SK-N-SH (cell line): ENCODE measurements around the gene GRIN2A. TPM values are rescaled to one million over a fixed set of nuclear protein-coding genes. Genes with fewer than 3 reads are reported as not detected.

Experiments
- CTCF ChIA-PET: fragments of 300-600, 350-600 bp; formaldehyde crosslinking; extraction: SDS; loops from one replicate; lab custom pipeline; 2021; lab: Yijun Ruan, JAX
- POLR2A ChIA-PET: fragments of 350-600 bp; sonication (Branson Sonifier 250); formaldehyde crosslinking; extraction: SDS; loops from one replicate; lab custom pipeline; 2020; ENCODE audit warnings: antibody characterized with exemption, inconsistent platforms; lab: Yijun Ruan, JAX
- DNase-seq: peaks from one replicate; pipeline ENCODE4 v3.0.0; 2012
- H2AFZ ChIP-seq: fragments of 200-600 bp; sonication (generic); 2 replicates; pipeline ENCODE4 v1.8.1; 2016; ENCODE audit warnings: antibody characterized with exemption, mild to moderate bottlenecking, low read depth
- H3F3A ChIP-seq: fragments of 200-600 bp; sonication (generic); replicated peaks from 2 replicates; pipeline ENCODE3; 2016; ENCODE audit warnings: antibody characterized with exemption, mild to moderate bottlenecking; ENCODE audit not compliant: insufficient read depth
- H3K27ac ChIP-seq, 2 experiments: fragments of 200-500 bp in 1 of 2; fragments of 200-600 bp in 1 of 2; sonication (Bioruptor generic) in 1 of 2; sonication (generic), shearing (Covaris generic) in 1 of 2; 2 replicates each; pipeline versions ENCODE4 v1.5.1 to v1.6.1; 2014 to 2016; ENCODE audit warnings: low read depth in 2 of 2, inconsistent platforms in 1 of 2, low read length in 1 of 2, mild to moderate bottlenecking in 1 of 2, mixed read lengths in 1 of 2
- H3K27me3 ChIP-seq: fragments of 200-600 bp; sonication (generic), shearing (Covaris generic); 2 replicates; pipeline ENCODE4 v1.6.1; 2016; ENCODE audit warnings: mixed run types; ENCODE audit not compliant: insufficient read depth
- H3K36me3 ChIP-seq, 2 experiments: fragments of 200-500 bp in 1 of 2; fragments of 200-600 bp in 1 of 2; sonication (Bioruptor generic) in 1 of 2; sonication (generic) in 1 of 2; replicated peaks in 1 of 2; 2 replicates each; pipeline versions ENCODE3 to v1.5.1; 2014 to 2016; ENCODE audit warnings: low read length in 1 of 2, mild to moderate bottlenecking in 1 of 2; ENCODE audit not compliant: insufficient read depth in 2 of 2, control insufficient read depth in 1 of 2
- H3K4me1 ChIP-seq, 2 experiments: fragments of 200-500 bp in 1 of 2; fragments of 200-600 bp in 1 of 2; sonication (Bioruptor generic) in 1 of 2; sonication (generic), shearing (Covaris generic) in 1 of 2; 2 replicates each; pipeline versions ENCODE4 v1.5.1 to v1.6.1; 2014 to 2016; ENCODE audit warnings: low read depth in 1 of 2, low read length in 1 of 2, mixed run types in 1 of 2; ENCODE audit not compliant: insufficient read depth in 2 of 2, control insufficient read depth in 1 of 2
- H3K4me2 ChIP-seq: fragments of 200-600 bp; sonication (generic), shearing (Covaris generic); 2 replicates; pipeline ENCODE4 v1.6.1; 2017; ENCODE audit warnings: mixed run types
- H3K4me3 ChIP-seq, 2 experiments: fragments of 200-500 bp in 1 of 2; fragments of 200-600 bp in 1 of 2; sonication (Bioruptor generic) in 1 of 2; sonication (generic), shearing (Covaris generic) in 1 of 2; 2 replicates each; pipeline versions ENCODE4 v1.5.1 to v1.8.1; 2014 to 2016; ENCODE audit warnings: low read depth in 2 of 2, inconsistent platforms in 1 of 2, low read length in 1 of 2, mild to moderate bottlenecking in 1 of 2, mixed read lengths in 1 of 2, moderate library complexity in 1 of 2
- H3K79me2 ChIP-seq: fragments of 200-600 bp; sonication (generic); 2 replicates; pipeline ENCODE4 v1.8.1; 2017; ENCODE audit warnings: mild to moderate bottlenecking; ENCODE audit not compliant: insufficient read depth
- H3K9ac ChIP-seq: fragments of 200-600 bp; sonication (generic); 2 replicates; pipeline ENCODE4 v1.6.1; 2017; ENCODE audit warnings: mixed run types
- H3K9me2 ChIP-seq: fragments of 200-600 bp; sonication (generic); 2 replicates; pipeline ENCODE4 v1.6.1; 2017; ENCODE audit warnings: mixed run types
- H3K9me3 ChIP-seq: fragments of 200-600 bp; sonication (generic); 2 replicates; pipeline ENCODE4 v1.6.1; 2017; ENCODE audit warnings: mixed run types, mild to moderate bottlenecking, moderate library complexity
- H4K20me1 ChIP-seq: fragments of 200-600 bp; sonication (generic); 2 replicates; pipeline ENCODE4 v1.6.1; 2017; ENCODE audit warnings: mild to moderate bottlenecking, mixed run types; ENCODE audit not compliant: insufficient read depth
- CHD2 ChIP-seq: fragments of 150-350 bp; IDR thresholded peaks from 2 replicates; pipeline ENCODE4 v1.6.1; 2018; ENCODE audit warnings: low read length; ENCODE audit not compliant: partially characterized antibody
- FOSL2 ChIP-seq: IDR thresholded peaks from 2 replicates; pipeline ENCODE4 v1.4.0; 2012; ENCODE audit warnings: low read depth, mild to moderate bottlenecking, moderate library complexity, borderline replicate concordance
- FOXM1 ChIP-seq: IDR thresholded peaks from 2 replicates; pipeline ENCODE4 v1.4.0; 2012; ENCODE audit warnings: low read depth, mild to moderate bottlenecking
- GATA2 ChIP-seq: sonication (generic); formaldehyde crosslinking; IDR thresholded peaks from 2 replicates; pipeline ENCODE4 v1.5.0; 2020; ENCODE audit warnings: mild to moderate bottlenecking, missing genetic modification reagents
- MEF2A ChIP-seq: IDR thresholded peaks from 2 replicates; pipeline ENCODE4 v1.4.0; 2012; ENCODE audit warnings: low read depth, borderline replicate concordance
- RFX5 ChIP-seq: IDR thresholded peaks from 2 replicates; pipeline ENCODE4 v1.6.1; 2012; ENCODE audit warnings: mild to moderate bottlenecking, improper control_type of control experiment, low read length
- RXRA ChIP-seq: IDR thresholded peaks from 2 replicates; pipeline ENCODE4 v1.4.0; 2012; ENCODE audit warnings: low read depth, mild to moderate bottlenecking, borderline replicate concordance
- SIN3A ChIP-seq: IDR thresholded peaks from 2 replicates; pipeline ENCODE4 v1.6.1; 2012; ENCODE audit warnings: low read depth, mild to moderate bottlenecking, low read length, moderate library complexity, borderline replicate concordance
- TAF1 ChIP-seq: IDR thresholded peaks from 2 replicates; pipeline ENCODE4 v1.6.1; 2012; ENCODE audit warnings: low read depth, mild to moderate bottlenecking, low read length, moderate library complexity, borderline replicate concordance
- TCF12 ChIP-seq: IDR thresholded peaks from 2 replicates; pipeline ENCODE4 v1.4.0; 2012
- YY1 ChIP-seq: IDR thresholded peaks from 2 replicates; pipeline ENCODE4 v1.4.0; 2012; ENCODE audit warnings: low read depth, mild to moderate bottlenecking
- WGBS: methylation state at CpG from one replicate; pipeline ENCODE4 v1.1.6; 2017; ENCODE audit warnings: low lambda C conversion rate; 5-methylcytosine and 5-hydroxymethylcytosine counted together
- polyA plus RNA-seq, 3 experiments: library from polyadenylated mRNA; depleted of rRNA; stranded (reverse); fragments of >200 nt; gene quantifications; 2 replicates each; pipeline ENCODE4 v1.2.3, GENCODE V29; 2012
- TF ChIP-seq, protein P1 (sequence below): IDR thresholded peaks from 2 replicates; pipeline ENCODE4 v1.4.0; 2012; ENCODE audit warnings: low read depth
- TF ChIP-seq, protein P2 (sequence below): IDR thresholded peaks from 2 replicates; pipeline ENCODE4 v1.4.0; 2012; ENCODE audit warnings: low read depth, borderline replicate concordance
- TF ChIP-seq, protein P3 (sequence below): fragments of 200-600 bp; sonication (generic); IDR thresholded peaks from 2 replicates; pipeline ENCODE4 v1.6.1; 2017; ENCODE audit warnings: antibody characterized with exemption, mild to moderate bottlenecking, moderate library complexity
- TF ChIP-seq, protein P4 (sequence below): IDR thresholded peaks from 2 replicates; pipeline ENCODE4 v1.6.1; 2012; ENCODE audit warnings: mild to moderate bottlenecking, low read depth, low read length, moderate library complexity

Gene GRIN2A
- polyA plus RNA-seq, 1 of the 3 experiments (the other 2 are of a cell fraction), result not detected

DNA sequence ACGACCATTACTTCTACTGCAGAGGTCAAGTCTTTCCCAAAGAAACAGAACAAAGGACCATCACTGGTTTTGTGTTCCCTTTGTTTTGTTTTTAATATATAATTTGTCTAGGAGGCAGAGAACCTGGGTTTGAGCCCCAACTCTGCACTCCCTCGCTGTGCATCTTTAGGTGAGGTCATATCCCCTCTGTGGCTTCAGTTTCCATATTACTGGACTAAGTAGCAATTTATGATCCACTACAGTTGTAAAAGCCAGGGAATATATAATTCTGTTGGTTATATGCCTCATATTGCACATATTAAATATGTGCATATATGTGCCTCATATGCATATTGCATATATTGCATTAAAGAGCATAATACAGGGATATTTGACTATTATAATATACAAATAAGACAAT is 392.0 kb downstream of the GRIN2A start:
- no peak for DNase-seq
- H3K4me1 ChIP-seq, result no peaks in the 10 kb centered on the region
- H3K79me2 ChIP-seq, result no peaks in the 10 kb centered on the region
- H3K9me3 ChIP-seq, result no peaks in the 10 kb centered on the region
- no peaks in the 10 kb centered on the region for H3K36me3 ChIP-seq
- H4K20me1 ChIP-seq, result no peaks in the 10 kb centered on the region
- no peak overlapping the region for H3K4me2 ChIP-seq
- TF ChIP-seq RFX5 (no peak), SIN3A (no peak), FOSL2 (no peak)
- TF ChIP-seq, protein P1, sequence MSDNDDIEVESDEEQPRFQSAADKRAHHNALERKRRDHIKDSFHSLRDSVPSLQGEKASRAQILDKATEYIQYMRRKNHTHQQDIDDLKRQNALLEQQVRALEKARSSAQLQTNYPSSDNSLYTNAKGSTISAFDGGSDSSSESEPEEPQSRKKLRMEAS, result no peak
- H3K9me2 ChIP-seq, result no peaks in the 10 kb centered on the region
- WGBS, result 27% methylated on average over 2 of the region's 2 CpGs
- no peak overlapping the region for H3K27ac ChIP-seq
- no peaks in the 10 kb centered on the region for H3F3A ChIP-seq
- H2AFZ ChIP-seq, result no peak overlapping the region
- H3K4me3 ChIP-seq, result no peak overlapping the region
- ChIA-PET POLR2A (no interaction called here), CTCF (no interaction called here)
- H3K27me3 ChIP-seq, result no peaks in the 10 kb centered on the region
- H3K9ac ChIP-seq, result no peak overlapping the region

DNA sequence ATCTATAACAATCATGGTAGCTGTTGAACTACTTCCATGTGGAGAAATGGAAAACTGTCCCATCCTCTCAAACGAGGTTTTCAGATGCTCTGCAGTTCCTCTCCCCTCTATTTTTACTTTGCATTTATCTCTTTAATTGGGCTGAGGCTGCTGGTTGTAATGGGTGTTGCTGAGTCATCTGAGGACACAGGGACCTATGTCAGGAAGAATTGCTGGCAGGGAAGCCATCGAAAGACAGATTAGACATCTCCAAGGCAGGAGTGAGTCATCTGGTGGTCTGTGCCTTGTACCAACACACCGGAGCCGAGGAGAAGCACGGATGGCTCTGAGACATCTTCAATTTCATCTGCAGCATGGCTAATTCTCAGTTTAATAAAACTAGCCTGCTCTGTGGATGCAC is 394.5 kb downstream of the GRIN2A start:
- no peak overlapping the region for H3K4me3 ChIP-seq
- WGBS, result 2% methylated on average over 5 of the region's 5 CpGs
- ChIA-PET CTCF (no interaction called here), POLR2A (no interaction called here)
- H3F3A ChIP-seq, result no peaks in the 10 kb centered on the region
- H3K4me1 ChIP-seq, result no peaks in the 10 kb centered on the region
- no peaks in the 10 kb centered on the region for H3K36me3 ChIP-seq
- H4K20me1 ChIP-seq, result no peaks in the 10 kb centered on the region
- TF ChIP-seq TCF12 (no peak), YY1 (no peak), GATA2 (CRISPR knock-in tag) (no peak), MEF2A (no peak)
- TF ChIP-seq, protein P2, sequence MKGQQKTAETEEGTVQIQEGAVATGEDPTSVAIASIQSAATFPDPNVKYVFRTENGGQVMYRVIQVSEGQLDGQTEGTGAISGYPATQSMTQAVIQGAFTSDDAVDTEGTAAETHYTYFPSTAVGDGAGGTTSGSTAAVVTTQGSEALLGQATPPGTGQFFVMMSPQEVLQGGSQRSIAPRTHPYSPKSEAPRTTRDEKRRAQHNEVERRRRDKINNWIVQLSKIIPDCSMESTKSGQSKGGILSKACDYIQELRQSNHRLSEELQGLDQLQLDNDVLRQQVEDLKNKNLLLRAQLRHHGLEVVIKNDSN, result no peak
- TF ChIP-seq, protein P3, sequence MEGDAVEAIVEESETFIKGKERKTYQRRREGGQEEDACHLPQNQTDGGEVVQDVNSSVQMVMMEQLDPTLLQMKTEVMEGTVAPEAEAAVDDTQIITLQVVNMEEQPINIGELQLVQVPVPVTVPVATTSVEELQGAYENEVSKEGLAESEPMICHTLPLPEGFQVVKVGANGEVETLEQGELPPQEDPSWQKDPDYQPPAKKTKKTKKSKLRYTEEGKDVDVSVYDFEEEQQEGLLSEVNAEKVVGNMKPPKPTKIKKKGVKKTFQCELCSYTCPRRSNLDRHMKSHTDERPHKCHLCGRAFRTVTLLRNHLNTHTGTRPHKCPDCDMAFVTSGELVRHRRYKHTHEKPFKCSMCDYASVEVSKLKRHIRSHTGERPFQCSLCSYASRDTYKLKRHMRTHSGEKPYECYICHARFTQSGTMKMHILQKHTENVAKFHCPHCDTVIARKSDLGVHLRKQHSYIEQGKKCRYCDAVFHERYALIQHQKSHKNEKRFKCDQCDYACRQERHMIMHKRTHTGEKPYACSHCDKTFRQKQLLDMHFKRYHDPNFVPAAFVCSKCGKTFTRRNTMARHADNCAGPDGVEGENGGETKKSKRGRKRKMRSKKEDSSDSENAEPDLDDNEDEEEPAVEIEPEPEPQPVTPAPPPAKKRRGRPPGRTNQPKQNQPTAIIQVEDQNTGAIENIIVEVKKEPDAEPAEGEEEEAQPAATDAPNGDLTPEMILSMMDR, result no peak
- H3K27me3 ChIP-seq, result no peaks in the 10 kb centered on the region
- no peak overlapping the region for H3K27ac ChIP-seq
- no peak overlapping the region for H3K4me2 ChIP-seq
- no peaks in the 10 kb centered on the region for H3K9me2 ChIP-seq
- no peak overlapping the region for H2AFZ ChIP-seq
- H3K79me2 ChIP-seq, result no peaks in the 10 kb centered on the region
- H3K9ac ChIP-seq, result no peak overlapping the region
- no peak for DNase-seq
- H3K9me3 ChIP-seq, result no peaks in the 10 kb centered on the region

DNA sequence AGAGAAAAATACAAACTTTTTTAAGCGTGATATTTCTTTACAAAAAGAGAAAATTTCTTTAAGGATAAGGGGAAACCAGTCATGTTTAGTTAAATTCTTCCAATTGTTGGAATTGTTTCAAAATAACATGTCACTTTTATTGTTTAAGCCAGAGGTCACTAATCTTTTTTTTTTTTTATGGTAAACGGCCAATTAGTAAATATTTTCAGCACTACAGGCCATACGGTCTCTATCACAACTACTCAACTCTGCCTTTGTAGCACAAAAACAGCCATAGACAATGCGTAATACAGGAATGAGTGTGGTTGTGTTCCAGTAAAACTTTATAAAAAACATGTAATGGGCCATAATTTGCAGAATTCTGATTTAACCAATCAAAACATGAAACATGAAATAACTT is 401.4 kb downstream of the GRIN2A start:
- no peaks in the 10 kb centered on the region for H3K9me2 ChIP-seq
- no peak overlapping the region for H3K4me2 ChIP-seq
- DNase-seq, result no peak
- H3K79me2 ChIP-seq, result no peaks in the 10 kb centered on the region
- no peaks in the 10 kb centered on the region for H3K9me3 ChIP-seq
- CTCF ChIA-PET, result interaction anchor here (0.7 kb wide), 1 partner anchor 9 kb away, joined by 3 read pairs; no protein-coding TSS in a partner anchor
- no peak overlapping the region for H3K4me3 ChIP-seq
- no peak overlapping the region for H2AFZ ChIP-seq
- no peak overlapping the region for H3K9ac ChIP-seq
- no peaks in the 10 kb centered on the region for H3K4me1 ChIP-seq
- 35% methylated on average over 4 of the region's 4 CpGs for WGBS
- H3K27ac ChIP-seq, result no peak overlapping the region
- POLR2A ChIA-PET, result no interaction called here
- H3F3A ChIP-seq, result no peaks in the 10 kb centered on the region
- H4K20me1 ChIP-seq, result no peaks in the 10 kb centered on the region
- no peaks in the 10 kb centered on the region for H3K27me3 ChIP-seq
- no peaks in the 10 kb centered on the region for H3K36me3 ChIP-seq
- no peak for TF ChIP-seq SIN3A
- no peak for TF ChIP-seq FOSL2
- no peak for TF ChIP-seq TCF12
- TF ChIP-seq, protein P2, result no peak
- TF ChIP-seq FOXM1, result no peak
- TF ChIP-seq CHD2, result no peak
- TF ChIP-seq, protein P4, sequence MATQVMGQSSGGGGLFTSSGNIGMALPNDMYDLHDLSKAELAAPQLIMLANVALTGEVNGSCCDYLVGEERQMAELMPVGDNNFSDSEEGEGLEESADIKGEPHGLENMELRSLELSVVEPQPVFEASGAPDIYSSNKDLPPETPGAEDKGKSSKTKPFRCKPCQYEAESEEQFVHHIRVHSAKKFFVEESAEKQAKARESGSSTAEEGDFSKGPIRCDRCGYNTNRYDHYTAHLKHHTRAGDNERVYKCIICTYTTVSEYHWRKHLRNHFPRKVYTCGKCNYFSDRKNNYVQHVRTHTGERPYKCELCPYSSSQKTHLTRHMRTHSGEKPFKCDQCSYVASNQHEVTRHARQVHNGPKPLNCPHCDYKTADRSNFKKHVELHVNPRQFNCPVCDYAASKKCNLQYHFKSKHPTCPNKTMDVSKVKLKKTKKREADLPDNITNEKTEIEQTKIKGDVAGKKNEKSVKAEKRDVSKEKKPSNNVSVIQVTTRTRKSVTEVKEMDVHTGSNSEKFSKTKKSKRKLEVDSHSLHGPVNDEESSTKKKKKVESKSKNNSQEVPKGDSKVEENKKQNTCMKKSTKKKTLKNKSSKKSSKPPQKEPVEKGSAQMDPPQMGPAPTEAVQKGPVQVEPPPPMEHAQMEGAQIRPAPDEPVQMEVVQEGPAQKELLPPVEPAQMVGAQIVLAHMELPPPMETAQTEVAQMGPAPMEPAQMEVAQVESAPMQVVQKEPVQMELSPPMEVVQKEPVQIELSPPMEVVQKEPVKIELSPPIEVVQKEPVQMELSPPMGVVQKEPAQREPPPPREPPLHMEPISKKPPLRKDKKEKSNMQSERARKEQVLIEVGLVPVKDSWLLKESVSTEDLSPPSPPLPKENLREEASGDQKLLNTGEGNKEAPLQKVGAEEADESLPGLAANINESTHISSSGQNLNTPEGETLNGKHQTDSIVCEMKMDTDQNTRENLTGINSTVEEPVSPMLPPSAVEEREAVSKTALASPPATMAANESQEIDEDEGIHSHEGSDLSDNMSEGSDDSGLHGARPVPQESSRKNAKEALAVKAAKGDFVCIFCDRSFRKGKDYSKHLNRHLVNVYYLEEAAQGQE, result no peak
- TF ChIP-seq GATA2 (CRISPR knock-in tag), result no peak
- TF ChIP-seq RXRA, result no peak
- TF ChIP-seq RFX5, result no peak
- TF ChIP-seq TAF1, result no peak
